Measurements from ENCODE around the gene MYO18B.

The MYO18B gene

GRCh38 chr22:25749420-25750169, 7.6 kb downstream of the MYO18B start:
- no peak for DNase-seq (ENCODE audit: low spot score)

GRCh38 chr22:25750569-25751173, 8.7 kb downstream of the MYO18B start:
- DNase-seq (ENCODE audit: low spot score), result no peak

GRCh38 chr22:25751174-25751581, 9.2 kb downstream of the MYO18B start:
- no peak for DNase-seq (ENCODE audit: low spot score)

- no peak for DNase-seq (ENCODE audit: low spot score)
Measured at GRCh38 chr22:25752615-25753214, 10.7 kb downstream of the MYO18B start.

GRCh38 chr22:25753252-25753651, 11.3 kb downstream of the MYO18B start:
- DNase-seq (ENCODE audit: low spot score), result no peak

GRCh38 chr22:25754527-25755202, 12.7 kb downstream of the MYO18B start:
- no peak for DNase-seq (ENCODE audit: low spot score)

GRCh38 chr22:25757686-25758085, 15.7 kb downstream of the MYO18B start:
- no peak for DNase-seq (ENCODE audit: low spot score)

GRCh38 chr22:25758316-25758715, 16.3 kb downstream of the MYO18B start:
- no peak for DNase-seq (ENCODE audit: low spot score)

- peak; percentile 93 for DNase-seq (ENCODE audit: low spot score)
Measured at GRCh38 chr22:25759825-25760231, 17.8 kb downstream of the MYO18B start.

GRCh38 chr22:25760294-25760693, 18.3 kb downstream of the MYO18B start:
- DNase-seq (ENCODE audit: low spot score), result peak; percentile 57

GRCh38 chr22:25760848-25761595, 19.0 kb downstream of the MYO18B start:
- no peak for DNase-seq (ENCODE audit: low spot score)

- DNase-seq (ENCODE audit: low spot score), result no peak
Measured at GRCh38 chr22:25762147-25762546, 20.2 kb downstream of the MYO18B start.

- no peak for DNase-seq (ENCODE audit: low spot score)
Measured at GRCh38 chr22:25763239-25763777, 21.3 kb downstream of the MYO18B start.

GRCh38 chr22:25764270-25765015, 22.5 kb downstream of the MYO18B start:
- DNase-seq (ENCODE audit: low spot score), result no peak

- no peak for DNase-seq (ENCODE audit: low spot score)
Measured at GRCh38 chr22:25765016-25765367, 23.0 kb downstream of the MYO18B start.

- no peak for DNase-seq (ENCODE audit: low spot score)
Measured at GRCh38 chr22:25765801-25766200, 23.8 kb downstream of the MYO18B start.

GRCh38 chr22:25766418-25766817, 24.4 kb downstream of the MYO18B start:
- DNase-seq (ENCODE audit: low spot score), result no peak

- no peak for DNase-seq (ENCODE audit: low spot score)
Measured at GRCh38 chr22:25770333-25770732, 28.3 kb downstream of the MYO18B start.

GRCh38 chr22:25772288-25772687, 30.3 kb downstream of the MYO18B start:
- no peak for DNase-seq (ENCODE audit: low spot score)

GRCh38 chr22:25774575-25775026, 32.6 kb downstream of the MYO18B start:
- no peak for DNase-seq (ENCODE audit: low spot score)

GRCh38 chr22:25775531-25775930, 33.5 kb downstream of the MYO18B start:
- DNase-seq (ENCODE audit: low spot score), result no peak

Data from hepatic stellate cell (primary cell).